ENCODE measurements around the gene CDH26. TPM values are rescaled to one million over a fixed set of nuclear protein-coding genes. Genes with fewer than 3 reads are reported as not detected.
A peak's percentile ranks its signal among the peaks of the same experiment; 100 is the strongest.

CDH26 gene
- total and polyA plus RNA-seq, 2 of the 13 experiments (the other 11 are each of a cell fraction or from before 2014, with no cell fraction given), result 0.40 to 1.1 TPM

DNA sequence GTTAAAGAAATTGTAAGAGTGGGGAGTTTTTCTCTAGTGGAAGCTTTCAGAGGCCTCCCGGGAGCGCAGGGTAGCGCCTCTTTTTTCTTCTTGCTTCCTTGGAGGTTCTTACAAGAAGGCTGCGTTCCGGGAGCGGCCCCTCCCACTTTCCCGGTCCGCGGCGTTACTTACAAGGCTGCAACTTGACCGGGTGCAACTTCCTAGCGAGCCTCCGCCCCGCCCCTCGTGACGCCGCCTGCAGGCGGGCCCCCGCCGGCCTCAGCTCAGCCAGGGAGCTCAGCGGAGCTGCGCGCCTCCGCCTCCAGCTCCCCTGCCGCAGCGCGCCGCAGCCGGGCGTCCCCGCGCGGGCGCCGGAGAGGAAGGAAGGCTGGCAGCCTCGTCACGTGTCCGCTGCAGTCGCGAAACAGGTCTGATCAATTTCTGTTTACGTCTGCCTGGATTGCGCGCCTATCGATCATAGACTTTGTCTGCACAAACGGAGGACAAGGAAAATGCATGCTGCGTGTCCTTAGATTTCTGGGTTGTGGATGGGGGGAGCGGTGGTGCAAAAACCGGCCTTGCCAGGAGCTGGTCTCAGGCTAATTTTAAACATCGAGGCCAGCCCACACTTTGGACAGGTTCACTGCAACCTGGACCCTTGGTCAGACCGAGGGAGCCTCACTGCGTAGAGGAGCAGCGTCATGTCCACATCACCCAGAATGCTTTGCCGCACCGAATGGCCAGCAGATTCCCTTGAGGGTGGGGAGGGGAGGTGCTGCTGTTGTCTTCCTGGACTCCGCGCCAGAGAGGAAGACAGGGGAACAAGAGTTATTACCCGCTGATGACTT, 17.9 kb upstream of the CDH26 start, which contains the start of the genes FAM217B and PPP1R3D (continued):
- TF ChIP-seq SIN3A (IDR thresholded peaks at IDR 0.05; ENCODE audit: borderline replicate concordance, low read depth, low read length), result peak; percentile 73; the same call in 1 of the 2 replicates
- TF ChIP-seq, protein P1, sequence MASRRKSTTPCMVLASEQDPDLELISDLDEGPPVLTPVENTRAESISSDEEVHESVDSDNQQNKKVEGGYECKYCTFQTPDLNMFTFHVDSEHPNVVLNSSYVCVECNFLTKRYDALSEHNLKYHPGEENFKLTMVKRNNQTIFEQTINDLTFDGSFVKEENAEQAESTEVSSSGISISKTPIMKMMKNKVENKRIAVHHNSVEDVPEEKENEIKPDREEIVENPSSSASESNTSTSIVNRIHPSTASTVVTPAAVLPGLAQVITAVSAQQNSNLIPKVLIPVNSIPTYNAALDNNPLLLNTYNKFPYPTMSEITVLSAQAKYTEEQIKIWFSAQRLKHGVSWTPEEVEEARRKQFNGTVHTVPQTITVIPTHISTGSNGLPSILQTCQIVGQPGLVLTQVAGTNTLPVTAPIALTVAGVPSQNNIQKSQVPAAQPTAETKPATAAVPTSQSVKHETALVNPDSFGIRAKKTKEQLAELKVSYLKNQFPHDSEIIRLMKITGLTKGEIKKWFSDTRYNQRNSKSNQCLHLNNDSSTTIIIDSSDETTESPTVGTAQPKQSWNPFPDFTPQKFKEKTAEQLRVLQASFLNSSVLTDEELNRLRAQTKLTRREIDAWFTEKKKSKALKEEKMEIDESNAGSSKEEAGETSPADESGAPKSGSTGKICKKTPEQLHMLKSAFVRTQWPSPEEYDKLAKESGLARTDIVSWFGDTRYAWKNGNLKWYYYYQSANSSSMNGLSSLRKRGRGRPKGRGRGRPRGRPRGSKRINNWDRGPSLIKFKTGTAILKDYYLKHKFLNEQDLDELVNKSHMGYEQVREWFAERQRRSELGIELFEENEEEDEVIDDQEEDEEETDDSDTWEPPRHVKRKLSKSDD (CRISPR knock-in tag; IDR thresholded peaks at IDR 0.05; ENCODE audit: low read depth), result peak; percentile 79
- TF ChIP-seq, protein P2, sequence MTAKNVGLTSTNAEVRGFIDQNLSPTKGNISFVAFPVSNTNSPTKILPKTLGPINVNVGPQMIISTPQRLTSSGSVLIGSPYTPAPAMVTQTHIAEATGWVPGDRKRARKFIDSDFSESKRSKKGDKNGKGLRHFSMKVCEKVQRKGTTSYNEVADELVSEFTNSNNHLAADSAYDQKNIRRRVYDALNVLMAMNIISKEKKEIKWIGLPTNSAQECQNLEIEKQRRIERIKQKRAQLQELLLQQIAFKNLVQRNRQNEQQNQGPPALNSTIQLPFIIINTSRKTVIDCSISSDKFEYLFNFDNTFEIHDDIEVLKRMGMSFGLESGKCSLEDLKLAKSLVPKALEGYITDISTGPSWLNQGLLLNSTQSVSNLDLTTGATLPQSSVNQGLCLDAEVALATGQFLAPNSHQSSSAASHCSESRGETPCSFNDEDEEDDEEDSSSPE (CRISPR knock-in tag; IDR thresholded peaks at IDR 0.05), result peak; percentile 83
- TF ChIP-seq SUZ12 (IDR thresholded peaks at IDR 0.05; ENCODE audit: low read depth, low read length), result peak; percentile 19; the same call in 1 of the 2 replicates
- TF ChIP-seq, protein P3, sequence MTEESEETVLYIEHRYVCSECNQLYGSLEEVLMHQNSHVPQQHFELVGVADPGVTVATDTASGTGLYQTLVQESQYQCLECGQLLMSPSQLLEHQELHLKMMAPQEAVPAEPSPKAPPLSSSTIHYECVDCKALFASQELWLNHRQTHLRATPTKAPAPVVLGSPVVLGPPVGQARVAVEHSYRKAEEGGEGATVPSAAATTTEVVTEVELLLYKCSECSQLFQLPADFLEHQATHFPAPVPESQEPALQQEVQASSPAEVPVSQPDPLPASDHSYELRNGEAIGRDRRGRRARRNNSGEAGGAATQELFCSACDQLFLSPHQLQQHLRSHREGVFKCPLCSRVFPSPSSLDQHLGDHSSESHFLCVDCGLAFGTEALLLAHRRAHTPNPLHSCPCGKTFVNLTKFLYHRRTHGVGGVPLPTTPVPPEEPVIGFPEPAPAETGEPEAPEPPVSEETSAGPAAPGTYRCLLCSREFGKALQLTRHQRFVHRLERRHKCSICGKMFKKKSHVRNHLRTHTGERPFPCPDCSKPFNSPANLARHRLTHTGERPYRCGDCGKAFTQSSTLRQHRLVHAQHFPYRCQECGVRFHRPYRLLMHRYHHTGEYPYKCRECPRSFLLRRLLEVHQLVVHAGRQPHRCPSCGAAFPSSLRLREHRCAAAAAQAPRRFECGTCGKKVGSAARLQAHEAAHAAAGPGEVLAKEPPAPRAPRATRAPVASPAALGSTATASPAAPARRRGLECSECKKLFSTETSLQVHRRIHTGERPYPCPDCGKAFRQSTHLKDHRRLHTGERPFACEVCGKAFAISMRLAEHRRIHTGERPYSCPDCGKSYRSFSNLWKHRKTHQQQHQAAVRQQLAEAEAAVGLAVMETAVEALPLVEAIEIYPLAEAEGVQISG (CRISPR knock-in tag; IDR thresholded peaks at IDR 0.05), result peak; percentile 82
- TF ChIP-seq KDM5A (IDR thresholded peaks at IDR 0.05; ENCODE audit: borderline replicate concordance, low read length), result peak; percentile 71; the same call in 1 of the 2 replicates
- TF ChIP-seq ZMYM4 (CRISPR knock-in tag; IDR thresholded peaks at IDR 0.05), result peak; percentile 92
- peak; percentile 87 for TF ChIP-seq KDM5B (CRISPR knock-in tag; IDR thresholded peaks at IDR 0.05; ENCODE audit: borderline replicate concordance)
- peak; percentile 88; the same call in 1 of the 2 replicates for TF ChIP-seq ZNF292 (CRISPR knock-in tag; IDR thresholded peaks at IDR 0.05; ENCODE audit: borderline replicate concordance, low read depth)
- TF ChIP-seq, protein P4, sequence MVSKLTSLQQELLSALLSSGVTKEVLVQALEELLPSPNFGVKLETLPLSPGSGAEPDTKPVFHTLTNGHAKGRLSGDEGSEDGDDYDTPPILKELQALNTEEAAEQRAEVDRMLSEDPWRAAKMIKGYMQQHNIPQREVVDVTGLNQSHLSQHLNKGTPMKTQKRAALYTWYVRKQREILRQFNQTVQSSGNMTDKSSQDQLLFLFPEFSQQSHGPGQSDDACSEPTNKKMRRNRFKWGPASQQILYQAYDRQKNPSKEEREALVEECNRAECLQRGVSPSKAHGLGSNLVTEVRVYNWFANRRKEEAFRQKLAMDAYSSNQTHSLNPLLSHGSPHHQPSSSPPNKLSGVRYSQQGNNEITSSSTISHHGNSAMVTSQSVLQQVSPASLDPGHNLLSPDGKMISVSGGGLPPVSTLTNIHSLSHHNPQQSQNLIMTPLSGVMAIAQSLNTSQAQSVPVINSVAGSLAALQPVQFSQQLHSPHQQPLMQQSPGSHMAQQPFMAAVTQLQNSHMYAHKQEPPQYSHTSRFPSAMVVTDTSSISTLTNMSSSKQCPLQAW (CRISPR knock-in tag; IDR thresholded peaks at IDR 0.05), result peak; percentile 85; the same call in 1 of the 2 replicates
- TF ChIP-seq, protein P5, sequence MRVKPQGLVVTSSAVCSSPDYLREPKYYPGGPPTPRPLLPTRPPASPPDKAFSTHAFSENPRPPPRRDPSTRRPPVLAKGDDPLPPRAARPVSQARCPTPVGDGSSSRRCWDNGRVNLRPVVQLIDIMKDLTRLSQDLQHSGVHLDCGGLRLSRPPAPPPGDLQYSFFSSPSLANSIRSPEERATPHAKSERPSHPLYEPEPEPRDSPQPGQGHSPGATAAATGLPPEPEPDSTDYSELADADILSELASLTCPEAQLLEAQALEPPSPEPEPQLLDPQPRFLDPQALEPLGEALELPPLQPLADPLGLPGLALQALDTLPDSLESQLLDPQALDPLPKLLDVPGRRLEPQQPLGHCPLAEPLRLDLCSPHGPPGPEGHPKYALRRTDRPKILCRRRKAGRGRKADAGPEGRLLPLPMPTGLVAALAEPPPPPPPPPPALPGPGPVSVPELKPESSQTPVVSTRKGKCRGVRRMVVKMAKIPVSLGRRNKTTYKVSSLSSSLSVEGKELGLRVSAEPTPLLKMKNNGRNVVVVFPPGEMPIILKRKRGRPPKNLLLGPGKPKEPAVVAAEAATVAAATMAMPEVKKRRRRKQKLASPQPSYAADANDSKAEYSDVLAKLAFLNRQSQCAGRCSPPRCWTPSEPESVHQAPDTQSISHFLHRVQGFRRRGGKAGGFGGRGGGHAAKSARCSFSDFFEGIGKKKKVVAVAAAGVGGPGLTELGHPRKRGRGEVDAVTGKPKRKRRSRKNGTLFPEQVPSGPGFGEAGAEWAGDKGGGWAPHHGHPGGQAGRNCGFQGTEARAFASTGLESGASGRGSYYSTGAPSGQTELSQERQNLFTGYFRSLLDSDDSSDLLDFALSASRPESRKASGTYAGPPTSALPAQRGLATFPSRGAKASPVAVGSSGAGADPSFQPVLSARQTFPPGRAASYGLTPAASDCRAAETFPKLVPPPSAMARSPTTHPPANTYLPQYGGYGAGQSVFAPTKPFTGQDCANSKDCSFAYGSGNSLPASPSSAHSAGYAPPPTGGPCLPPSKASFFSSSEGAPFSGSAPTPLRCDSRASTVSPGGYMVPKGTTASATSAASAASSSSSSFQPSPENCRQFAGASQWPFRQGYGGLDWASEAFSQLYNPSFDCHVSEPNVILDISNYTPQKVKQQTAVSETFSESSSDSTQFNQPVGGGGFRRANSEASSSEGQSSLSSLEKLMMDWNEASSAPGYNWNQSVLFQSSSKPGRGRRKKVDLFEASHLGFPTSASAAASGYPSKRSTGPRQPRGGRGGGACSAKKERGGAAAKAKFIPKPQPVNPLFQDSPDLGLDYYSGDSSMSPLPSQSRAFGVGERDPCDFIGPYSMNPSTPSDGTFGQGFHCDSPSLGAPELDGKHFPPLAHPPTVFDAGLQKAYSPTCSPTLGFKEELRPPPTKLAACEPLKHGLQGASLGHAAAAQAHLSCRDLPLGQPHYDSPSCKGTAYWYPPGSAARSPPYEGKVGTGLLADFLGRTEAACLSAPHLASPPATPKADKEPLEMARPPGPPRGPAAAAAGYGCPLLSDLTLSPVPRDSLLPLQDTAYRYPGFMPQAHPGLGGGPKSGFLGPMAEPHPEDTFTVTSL (CRISPR knock-in tag; IDR thresholded peaks at IDR 0.05; ENCODE audit: borderline replicate concordance), result no peak; the same call in 1 of the 2 replicates
- peak; percentile 88 for TF ChIP-seq ATF7-NPFF (CRISPR knock-in tag; IDR thresholded peaks at IDR 0.05; ENCODE audit: low read depth)

Measured in HepG2 (cell line).